GM21381 (cell line): Measurements from ENCODE around the gene AMPH.
"Not testable (repeated sequence)": the region's sequence is repeated elsewhere in the genome, so short reads cannot be mapped to it uniquely, and the experiment has no call there.

Experiments used
- ATAC-seq: cut with Tn5 transposase; IDR thresholded peaks from one replicate; pipeline ENCODE4 v1.9.1; 2021; ENCODE audit warnings: mild to moderate bottlenecking, moderate library complexity; ENCODE audit not compliant: unreplicated experiment

AMPH gene

GRCh38 chr7:38409531-38409930 lies 221.6 kb downstream of the AMPH start:
- no peak for ATAC-seq

GRCh38 chr7:38398725-38399321 lies 232.3 kb downstream of the AMPH start:
- ATAC-seq: no peak

DNA sequence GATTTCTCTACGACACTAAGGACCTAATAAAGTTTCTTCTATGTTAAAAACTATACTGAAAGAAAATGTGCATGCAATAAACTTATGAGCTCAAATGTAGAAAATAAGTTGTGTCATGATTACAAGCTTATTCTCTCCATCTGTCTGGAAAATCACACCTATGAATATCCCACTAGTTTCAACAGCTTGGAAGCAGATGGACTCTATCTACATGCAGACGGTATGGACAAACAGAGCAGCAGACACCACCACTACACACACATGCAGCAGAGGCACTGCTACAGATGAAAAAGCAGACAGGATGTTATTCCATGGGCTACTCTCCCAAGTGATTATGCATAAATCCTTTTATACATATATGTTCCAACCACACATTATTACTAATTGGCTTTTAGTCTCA lies 234.3 kb downstream of the AMPH start:
- ATAC-seq: no peak

GRCh38 chr7:38395921-38396552 lies 235.1 kb downstream of the AMPH start:
- not testable (repeated sequence) for ATAC-seq

DNA sequence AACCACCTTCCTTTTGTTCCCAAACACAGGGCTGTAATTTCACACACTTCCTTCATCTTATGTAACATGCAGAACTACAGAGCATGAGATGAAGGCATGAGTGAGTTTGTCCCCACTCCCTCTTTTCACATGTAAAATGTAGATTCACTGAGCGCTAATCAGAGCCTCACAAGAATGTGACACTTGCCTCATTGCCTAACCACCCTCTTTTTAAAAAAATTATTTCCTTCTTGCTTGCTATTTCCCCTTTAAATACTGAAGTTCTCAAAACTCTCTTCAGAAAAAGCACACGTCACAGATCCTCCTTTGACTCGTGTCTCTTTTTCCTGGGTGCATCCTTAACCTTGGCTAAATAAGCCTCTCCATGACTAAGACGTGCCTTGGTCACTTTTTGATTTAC lies 236.5 kb downstream of the AMPH start:
- no peak for ATAC-seq

- ATAC-seq: no peak
These were observed 237.3 kb downstream of the AMPH start for GRCh38 chr7:38393874-38394273.

GRCh38 chr7:38391751-38392150 lies 239.4 kb downstream of the AMPH start:
- ATAC-seq: no peak

- ATAC-seq: no peak
These were observed 245.5 kb downstream of the AMPH start for GRCh38 chr7:38385682-38386081.

- ATAC-seq: no peak
These were observed 247.9 kb downstream of the AMPH start for GRCh38 chr7:38383281-38383680.

- no peak for ATAC-seq
These were observed 248.5 kb downstream of the AMPH start for GRCh38 chr7:38382684-38383083.

DNA sequence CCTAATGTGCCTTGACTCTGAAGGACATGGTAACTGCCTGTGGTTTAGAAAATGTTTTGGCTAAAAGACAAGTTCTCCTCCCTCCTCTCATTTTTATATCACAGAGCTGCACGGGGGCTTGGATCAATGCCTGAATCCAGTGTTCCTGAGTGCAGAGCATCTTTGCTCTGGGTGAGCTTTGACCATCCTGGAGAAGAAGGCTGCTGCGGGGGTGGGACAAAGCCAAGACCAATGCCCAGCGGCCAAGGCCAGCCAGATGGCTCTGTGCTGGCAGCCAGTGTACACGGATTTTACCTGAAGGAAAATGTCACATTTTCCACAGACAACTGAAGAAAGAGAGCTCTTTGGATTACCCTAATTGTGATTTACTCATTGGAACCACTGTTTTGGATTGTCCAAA lies 255.7 kb downstream of the AMPH start:
- ATAC-seq: no peak

GRCh38 chr7:38374507-38374906 lies 256.7 kb downstream of the AMPH start:
- ATAC-seq: peak; percentile 48

- no peak for ATAC-seq
These were observed 258.0 kb downstream of the AMPH start for GRCh38 chr7:38373155-38373554.

- no peak for ATAC-seq
These were observed 258.9 kb downstream of the AMPH start for GRCh38 chr7:38372290-38372689.

- peak; percentile 71 for ATAC-seq
These were observed 261.2 kb downstream of the AMPH start for GRCh38 chr7:38369816-38370493.

- ATAC-seq: peak; percentile 49
These were observed 263.0 kb downstream of the AMPH start for GRCh38 chr7:38368191-38368605.

DNA sequence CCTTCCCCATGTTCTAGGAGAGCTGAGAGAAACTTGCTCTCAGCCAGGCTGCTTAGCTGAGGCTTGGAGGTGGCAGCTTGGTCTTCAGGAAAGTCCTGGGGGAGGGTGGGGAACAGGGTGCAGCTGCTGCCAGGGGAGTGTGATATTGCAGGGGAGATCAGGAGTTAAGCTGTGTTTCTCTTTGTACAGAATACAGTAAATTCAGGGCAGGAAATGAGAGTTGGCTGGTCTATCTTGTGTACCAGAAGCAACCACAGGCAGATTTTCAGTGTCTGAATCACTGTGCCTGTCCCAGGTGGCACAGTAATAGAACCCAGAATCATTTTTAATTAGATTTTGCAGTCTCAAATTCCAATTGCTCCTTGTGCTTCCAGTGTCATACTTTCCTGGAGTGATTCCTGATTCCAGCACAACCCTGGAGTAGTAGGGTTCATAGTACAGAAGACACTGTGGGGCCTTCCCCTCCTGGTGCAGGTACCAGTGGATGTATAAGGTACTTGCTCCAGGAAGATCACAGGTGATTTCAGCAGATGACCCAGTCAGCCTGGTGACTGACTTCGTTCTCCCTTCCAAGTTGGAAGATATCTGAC lies 263.8 kb downstream of the AMPH start:
- ATAC-seq: peak; percentile 61

DNA sequence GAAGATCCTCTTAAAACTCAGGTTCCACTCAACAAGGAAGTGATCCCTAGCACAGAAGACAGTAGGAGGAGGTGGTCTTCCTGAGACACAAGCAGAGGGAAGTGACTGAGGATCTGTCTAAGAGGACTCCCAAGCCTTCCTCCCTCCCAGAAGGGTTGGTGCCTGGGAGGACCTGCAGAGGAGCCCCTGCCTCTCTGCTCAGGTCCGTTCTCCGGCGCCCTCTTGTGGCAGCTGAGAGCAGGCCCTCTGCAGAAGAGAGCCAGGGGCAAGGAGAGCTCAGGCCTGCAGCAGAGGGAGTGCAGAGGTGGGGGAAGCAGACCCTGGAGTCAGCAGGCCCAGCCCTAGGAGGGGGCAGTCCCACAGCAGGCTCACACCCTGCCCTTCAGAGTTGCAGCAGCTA lies 267.8 kb downstream of the AMPH start:
- ATAC-seq: not testable (repeated sequence)

DNA sequence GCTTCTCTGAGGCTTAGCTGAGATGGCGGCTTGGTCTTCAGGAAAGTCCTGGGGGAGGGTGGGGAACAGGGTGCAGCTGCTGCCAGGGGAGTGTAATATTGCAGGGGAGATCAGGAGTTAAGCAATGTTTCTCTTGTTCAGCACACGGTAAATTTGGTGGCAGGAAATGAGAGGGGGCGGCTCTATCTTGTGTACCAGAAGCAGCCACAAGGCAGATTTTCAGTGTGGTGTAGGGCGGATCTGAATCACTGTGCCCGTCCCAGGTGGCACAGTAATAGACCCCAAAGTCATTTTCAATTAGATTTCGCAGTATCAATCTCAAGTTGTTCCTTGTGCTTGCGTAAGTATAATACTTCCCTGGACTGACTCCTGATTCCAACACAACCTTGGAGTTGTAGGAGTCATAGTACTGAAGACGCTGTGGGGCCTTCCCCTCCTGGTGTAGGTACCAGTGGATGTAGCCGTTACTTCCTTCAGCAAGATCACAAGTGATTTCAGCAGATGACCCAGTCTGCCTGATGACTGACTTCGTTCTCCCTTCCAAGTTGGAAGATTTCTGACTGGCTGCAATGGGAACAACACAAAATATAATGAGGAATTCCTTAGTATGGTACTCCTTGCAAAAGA lies 268.4 kb downstream of the AMPH start:
- ATAC-seq: peak; percentile 39

DNA sequence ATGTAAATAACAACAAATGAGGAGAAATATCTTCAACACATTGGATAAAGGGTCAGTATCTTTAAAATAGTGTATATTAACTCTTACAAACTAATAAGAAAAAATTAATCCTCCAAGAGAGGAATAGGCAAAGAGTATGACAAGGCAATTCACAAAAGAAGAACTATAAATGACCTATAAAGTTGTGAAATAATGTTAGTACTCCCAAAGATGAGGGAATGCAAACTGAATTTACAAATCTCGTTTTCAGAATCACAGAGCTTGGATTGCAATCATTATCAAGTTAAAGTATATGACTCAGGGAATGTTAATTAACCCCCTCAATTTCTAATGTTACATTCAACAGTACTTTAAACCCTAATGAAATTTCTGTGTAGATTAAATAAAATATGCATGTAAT lies 270.4 kb downstream of the AMPH start:
- no peak for ATAC-seq

- peak; percentile 66 for ATAC-seq
These were observed 272.0 kb downstream of the AMPH start for GRCh38 chr7:38359071-38359601.
